Measurements from ENCODE around the gene ROGDI. TPM values are rescaled to one million over a fixed set of nuclear protein-coding genes. Genes with fewer than 3 reads are reported as not detected.
A peak's percentile ranks its signal among the peaks of the same experiment; 100 is the strongest.

Gene ROGDI
- total and polyA plus RNA-seq, 9 of the 15 experiments (the other 6 are each of a cell fraction or from before 2014, with no cell fraction given) = 0.97 to 37.3 (median 16.5) TPM

GRCh38 chr16:4765511-4766474 is 36.6 kb downstream of the ROGDI start (continued):
- TF ChIP-seq CBFA2T3 (IDR thresholded peaks at IDR 0.05) = no peak
- TF ChIP-seq ZNF436 (CRISPR knock-in tag; IDR thresholded peaks at IDR 0.05) = no peak
- no peak for TF ChIP-seq NUFIP1 (IDR thresholded peaks at IDR 0.05; ENCODE audit: partially characterized antibody)
- TF ChIP-seq ZNF644 (tag; IDR thresholded peaks at IDR 0.05; ENCODE audit: low read depth) = no peak
- peak; percentile 72; the same call in 1 of the 2 replicates for TF ChIP-seq TOE1 (IDR thresholded peaks at IDR 0.05; ENCODE audit: borderline replicate concordance)
- TF ChIP-seq TOE1 (CRISPR knock-in tag; IDR thresholded peaks at IDR 0.05; ENCODE audit: borderline replicate concordance, low read depth) = no peak
- TF ChIP-seq ZBTB33 (CRISPR knock-in tag; IDR thresholded peaks at IDR 0.05) = peak; percentile 87
- TF ChIP-seq POLR3A (IDR thresholded peaks at IDR 0.05; ENCODE audit: borderline replicate concordance, extremely low read depth, insufficient read depth, insufficient read length) = no peak
- no peak for TF ChIP-seq KLF13 (tag; IDR thresholded peaks at IDR 0.05; ENCODE audit: borderline replicate concordance, low read depth)
- no peak for TF ChIP-seq CUX1 (CRISPR knock-in tag; IDR thresholded peaks at IDR 0.05)
- no peak for TF ChIP-seq GTF2E2 (tag; IDR thresholded peaks at IDR 0.05)
- TF ChIP-seq, protein P1, sequence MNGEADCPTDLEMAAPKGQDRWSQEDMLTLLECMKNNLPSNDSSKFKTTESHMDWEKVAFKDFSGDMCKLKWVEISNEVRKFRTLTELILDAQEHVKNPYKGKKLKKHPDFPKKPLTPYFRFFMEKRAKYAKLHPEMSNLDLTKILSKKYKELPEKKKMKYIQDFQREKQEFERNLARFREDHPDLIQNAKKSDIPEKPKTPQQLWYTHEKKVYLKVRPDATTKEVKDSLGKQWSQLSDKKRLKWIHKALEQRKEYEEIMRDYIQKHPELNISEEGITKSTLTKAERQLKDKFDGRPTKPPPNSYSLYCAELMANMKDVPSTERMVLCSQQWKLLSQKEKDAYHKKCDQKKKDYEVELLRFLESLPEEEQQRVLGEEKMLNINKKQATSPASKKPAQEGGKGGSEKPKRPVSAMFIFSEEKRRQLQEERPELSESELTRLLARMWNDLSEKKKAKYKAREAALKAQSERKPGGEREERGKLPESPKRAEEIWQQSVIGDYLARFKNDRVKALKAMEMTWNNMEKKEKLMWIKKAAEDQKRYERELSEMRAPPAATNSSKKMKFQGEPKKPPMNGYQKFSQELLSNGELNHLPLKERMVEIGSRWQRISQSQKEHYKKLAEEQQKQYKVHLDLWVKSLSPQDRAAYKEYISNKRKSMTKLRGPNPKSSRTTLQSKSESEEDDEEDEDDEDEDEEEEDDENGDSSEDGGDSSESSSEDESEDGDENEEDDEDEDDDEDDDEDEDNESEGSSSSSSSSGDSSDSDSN (IDR thresholded peaks at IDR 0.05; ENCODE audit: borderline replicate concordance in 1 of 2, low read depth in 2 of 2, low read length in 2 of 2) = no peak

Data from K562 (cell line).